Esophagus muscularis mucosa (tissue), 4 donors: ENCODE measurements around the gene SPATA19.

Source experiments
- EP300 ChIP-seq: sonication (generic); formaldehyde crosslinking; IDR thresholded peaks from one replicate; pipeline ENCODE4 v1.6.1; 2017; ENCODE audit warnings: antibody characterized with exemption
- POLR2A ChIP-seq: fragments of 450-650 bp; IDR thresholded peaks from one replicate; pipeline ENCODE4 v1.6.1; 2017; ENCODE audit warnings: antibody characterized with exemption, moderate library complexity, mild to moderate bottlenecking, low read depth
- POLR2AphosphoS5 ChIP-seq, 2 donors: sonication (generic); formaldehyde crosslinking; IDR thresholded peaks; one replicate each; pipeline ENCODE4 v1.6.1; 2017; ENCODE audit warnings: antibody characterized with exemption in 2 of 2
- TF ChIP-seq, protein P1 (sequence below), 3 experiments: fragments of 200-600 bp in 2 of 3; fragments of 450-650 bp in 1 of 3; sonication (generic) in 2 of 3; IDR thresholded peaks; one replicate each; pipeline ENCODE4 v1.5.1; 2017 to 2019; ENCODE audit warnings: antibody characterized with exemption in 3 of 3, mild to moderate bottlenecking in 2 of 3, moderate library complexity in 1 of 3

GRCh38 chr11:133845413-133845812 lies at the start of gene SPATA19:
- TF ChIP-seq, protein P1, sequence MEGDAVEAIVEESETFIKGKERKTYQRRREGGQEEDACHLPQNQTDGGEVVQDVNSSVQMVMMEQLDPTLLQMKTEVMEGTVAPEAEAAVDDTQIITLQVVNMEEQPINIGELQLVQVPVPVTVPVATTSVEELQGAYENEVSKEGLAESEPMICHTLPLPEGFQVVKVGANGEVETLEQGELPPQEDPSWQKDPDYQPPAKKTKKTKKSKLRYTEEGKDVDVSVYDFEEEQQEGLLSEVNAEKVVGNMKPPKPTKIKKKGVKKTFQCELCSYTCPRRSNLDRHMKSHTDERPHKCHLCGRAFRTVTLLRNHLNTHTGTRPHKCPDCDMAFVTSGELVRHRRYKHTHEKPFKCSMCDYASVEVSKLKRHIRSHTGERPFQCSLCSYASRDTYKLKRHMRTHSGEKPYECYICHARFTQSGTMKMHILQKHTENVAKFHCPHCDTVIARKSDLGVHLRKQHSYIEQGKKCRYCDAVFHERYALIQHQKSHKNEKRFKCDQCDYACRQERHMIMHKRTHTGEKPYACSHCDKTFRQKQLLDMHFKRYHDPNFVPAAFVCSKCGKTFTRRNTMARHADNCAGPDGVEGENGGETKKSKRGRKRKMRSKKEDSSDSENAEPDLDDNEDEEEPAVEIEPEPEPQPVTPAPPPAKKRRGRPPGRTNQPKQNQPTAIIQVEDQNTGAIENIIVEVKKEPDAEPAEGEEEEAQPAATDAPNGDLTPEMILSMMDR (IDR thresholded peaks at IDR 0.05) = no peak
- no peak for TF ChIP-seq EP300
- no peak for TF ChIP-seq POLR2AphosphoS5 (IDR thresholded peaks at IDR 0.05)
- no peak for TF ChIP-seq POLR2A
